Astrocyte (in vitro differentiated cells and primary cell): ENCODE data around the gene RAET1G. TPM values are rescaled to one million over a fixed set of nuclear protein-coding genes. Genes with fewer than 3 reads are reported as not detected.

Experiments
- DNase-seq: peaks from one replicate; pipeline ENCODE4 v3.0.0-alpha.2; 2010; ENCODE audit warnings: low read depth
- FAIRE-seq: peaks from 2 replicates; lab custom pipeline; 2011; peaks lifted over from hg19 to GRCh38; lab: Jason Lieb, UNC
- H2AFZ ChIP-seq: 2 replicates; pipeline ENCODE4 v1.6.0; 2012; ENCODE audit warnings: low read depth, low read length, inconsistent platforms
- H3K27ac ChIP-seq: 2 replicates; pipeline ENCODE4 v1.5.1; 2011; ENCODE audit warnings: low read depth, low read length, inconsistent platforms
- H3K27me3 ChIP-seq: 2 replicates; pipeline ENCODE4 v1.6.0; 2011; ENCODE audit warnings: low read length, inconsistent platforms; ENCODE audit not compliant: insufficient read depth
- H3K36me3 ChIP-seq: 2 replicates; pipeline ENCODE4 v1.5.1; 2011; ENCODE audit warnings: low read length, inconsistent platforms; ENCODE audit not compliant: insufficient read depth
- H3K4me1 ChIP-seq: 2 replicates; pipeline ENCODE4 v1.5.1; 2011; ENCODE audit warnings: low read length, inconsistent platforms; ENCODE audit not compliant: insufficient read depth
- H3K4me2 ChIP-seq: 2 replicates; pipeline ENCODE4 v1.6.0; 2012; ENCODE audit warnings: low read length, inconsistent platforms
- H3K4me3 ChIP-seq: 2 replicates; pipeline ENCODE4 v1.5.1; 2011; ENCODE audit warnings: low read depth, mild to moderate bottlenecking, low read length, inconsistent platforms; ENCODE audit not compliant: insufficient read depth
- H3K79me2 ChIP-seq: 2 replicates; pipeline ENCODE4 v1.6.0; 2012; ENCODE audit warnings: mild to moderate bottlenecking, low read length, inconsistent platforms; ENCODE audit not compliant: insufficient read depth
- H3K9ac ChIP-seq: 2 replicates; pipeline ENCODE4 v1.6.0; 2012; ENCODE audit warnings: mild to moderate bottlenecking, low read length, inconsistent platforms
- H3K9me3 ChIP-seq: 2 replicates; pipeline ENCODE4 v1.5.1; 2012; ENCODE audit warnings: low read depth, mild to moderate bottlenecking, low read length, inconsistent platforms; ENCODE audit not compliant: insufficient read depth
- H4K20me1 ChIP-seq: 2 replicates; pipeline ENCODE4 v1.6.0; 2012; ENCODE audit warnings: low read length, inconsistent platforms; ENCODE audit not compliant: insufficient read depth
- H3K27ac Mint-ChIP-seq: one replicate; pipeline ENCODE4 v1.8.0; 2021; ENCODE audit warnings: mild to moderate bottlenecking, mixed read lengths; ENCODE audit not compliant: unreplicated experiment
- H3K27me3 Mint-ChIP-seq: one replicate; pipeline ENCODE4 v1.8.0; 2021; ENCODE audit warnings: low read depth, mixed read lengths; ENCODE audit not compliant: unreplicated experiment
- H3K36me3 Mint-ChIP-seq: one replicate; pipeline ENCODE4 v1.8.0; 2021; ENCODE audit warnings: low read depth, mixed read lengths; ENCODE audit not compliant: unreplicated experiment
- H3K4me1 Mint-ChIP-seq: one replicate; pipeline ENCODE4 v1.8.0; 2021; ENCODE audit warnings: low read depth, mixed read lengths; ENCODE audit not compliant: unreplicated experiment
- H3K4me3 Mint-ChIP-seq: one replicate; pipeline ENCODE4 v1.8.0; 2021; ENCODE audit warnings: mild to moderate bottlenecking, moderate library complexity, mixed read lengths; ENCODE audit not compliant: unreplicated experiment
- H3K9me3 Mint-ChIP-seq: one replicate; pipeline ENCODE4 v1.8.0; 2021; ENCODE audit warnings: mild to moderate bottlenecking, mixed read lengths; ENCODE audit not compliant: unreplicated experiment
- EZH2 ChIP-seq: IDR thresholded peaks from 2 replicates; pipeline ENCODE4 v1.6.1; 2012; ENCODE audit warnings: mild to moderate bottlenecking, low read length, inconsistent platforms; ENCODE audit not compliant: insufficient read depth
- total RNA-seq: library from RNA; stranded (reverse); gene quantifications from 2 replicates; pipeline ENCODE4 v1.2.1, GENCODE V29; 2021
- TF ChIP-seq, protein P1 (sequence below): IDR thresholded peaks from 2 replicates; pipeline ENCODE4 v1.5.1; 2011; ENCODE audit warnings: low read depth, mild to moderate bottlenecking, inconsistent platforms, low read length, moderate library complexity; ENCODE audit not compliant: insufficient read depth

RAET1G gene
- total RNA-seq, 1 donor from 2014 or later = not detected

DNA sequence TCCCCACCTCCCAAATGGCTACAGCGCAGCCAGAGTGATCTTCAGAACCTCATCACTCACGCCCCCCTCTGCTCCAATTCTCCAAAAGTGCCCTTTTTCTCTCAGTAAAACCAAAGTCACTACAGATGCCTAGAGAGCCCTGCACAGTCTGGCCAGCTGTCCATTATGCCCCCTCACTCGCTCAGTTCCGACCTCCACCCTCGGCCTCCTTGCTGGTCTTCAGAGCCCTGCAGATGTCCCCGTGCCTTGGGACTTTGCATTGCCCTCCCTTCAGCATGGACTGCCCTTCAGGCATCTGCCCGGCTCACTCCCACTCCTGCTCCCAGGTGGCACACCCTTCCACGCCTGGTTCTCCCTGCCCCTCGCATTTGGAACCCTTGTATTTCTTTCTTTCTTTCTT lies 24.0 kb downstream of the RAET1G start:
- Histone ChIP-seq H3K27ac (no peak overlapping the region), H4K20me1 (no peaks in the 10 kb centered on the region), H3K9ac (no peak overlapping the region), H3K4me3 (no peak overlapping the region), H3K9me3 (no peaks in the 10 kb centered on the region), H3K27me3 (no peaks in the 10 kb centered on the region), H3K4me1 (peaks cover 26% of the 10 kb centered on the region), H3K36me3 (no peaks in the 10 kb centered on the region), H3K79me2 (no peaks in the 10 kb centered on the region), H2AFZ (no peak overlapping the region), H3K4me2 (no peak overlapping the region)
- H3K27me3 Mint-ChIP-seq = peaks cover 60% of the 10 kb centered on the region
- no peaks in the 10 kb centered on the region for H3K36me3 Mint-ChIP-seq
- H3K4me3 Mint-ChIP-seq = no peak overlapping the region
- TF ChIP-seq, protein P1, sequence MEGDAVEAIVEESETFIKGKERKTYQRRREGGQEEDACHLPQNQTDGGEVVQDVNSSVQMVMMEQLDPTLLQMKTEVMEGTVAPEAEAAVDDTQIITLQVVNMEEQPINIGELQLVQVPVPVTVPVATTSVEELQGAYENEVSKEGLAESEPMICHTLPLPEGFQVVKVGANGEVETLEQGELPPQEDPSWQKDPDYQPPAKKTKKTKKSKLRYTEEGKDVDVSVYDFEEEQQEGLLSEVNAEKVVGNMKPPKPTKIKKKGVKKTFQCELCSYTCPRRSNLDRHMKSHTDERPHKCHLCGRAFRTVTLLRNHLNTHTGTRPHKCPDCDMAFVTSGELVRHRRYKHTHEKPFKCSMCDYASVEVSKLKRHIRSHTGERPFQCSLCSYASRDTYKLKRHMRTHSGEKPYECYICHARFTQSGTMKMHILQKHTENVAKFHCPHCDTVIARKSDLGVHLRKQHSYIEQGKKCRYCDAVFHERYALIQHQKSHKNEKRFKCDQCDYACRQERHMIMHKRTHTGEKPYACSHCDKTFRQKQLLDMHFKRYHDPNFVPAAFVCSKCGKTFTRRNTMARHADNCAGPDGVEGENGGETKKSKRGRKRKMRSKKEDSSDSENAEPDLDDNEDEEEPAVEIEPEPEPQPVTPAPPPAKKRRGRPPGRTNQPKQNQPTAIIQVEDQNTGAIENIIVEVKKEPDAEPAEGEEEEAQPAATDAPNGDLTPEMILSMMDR = no peak
- TF ChIP-seq EZH2 = no peak
- H3K9me3 Mint-ChIP-seq = no peaks in the 10 kb centered on the region
- no peak overlapping the region for H3K27ac Mint-ChIP-seq
- no peak for FAIRE-seq
- no peak for DNase-seq
- H3K4me1 Mint-ChIP-seq = peaks cover 9% of the 10 kb centered on the region

DNA sequence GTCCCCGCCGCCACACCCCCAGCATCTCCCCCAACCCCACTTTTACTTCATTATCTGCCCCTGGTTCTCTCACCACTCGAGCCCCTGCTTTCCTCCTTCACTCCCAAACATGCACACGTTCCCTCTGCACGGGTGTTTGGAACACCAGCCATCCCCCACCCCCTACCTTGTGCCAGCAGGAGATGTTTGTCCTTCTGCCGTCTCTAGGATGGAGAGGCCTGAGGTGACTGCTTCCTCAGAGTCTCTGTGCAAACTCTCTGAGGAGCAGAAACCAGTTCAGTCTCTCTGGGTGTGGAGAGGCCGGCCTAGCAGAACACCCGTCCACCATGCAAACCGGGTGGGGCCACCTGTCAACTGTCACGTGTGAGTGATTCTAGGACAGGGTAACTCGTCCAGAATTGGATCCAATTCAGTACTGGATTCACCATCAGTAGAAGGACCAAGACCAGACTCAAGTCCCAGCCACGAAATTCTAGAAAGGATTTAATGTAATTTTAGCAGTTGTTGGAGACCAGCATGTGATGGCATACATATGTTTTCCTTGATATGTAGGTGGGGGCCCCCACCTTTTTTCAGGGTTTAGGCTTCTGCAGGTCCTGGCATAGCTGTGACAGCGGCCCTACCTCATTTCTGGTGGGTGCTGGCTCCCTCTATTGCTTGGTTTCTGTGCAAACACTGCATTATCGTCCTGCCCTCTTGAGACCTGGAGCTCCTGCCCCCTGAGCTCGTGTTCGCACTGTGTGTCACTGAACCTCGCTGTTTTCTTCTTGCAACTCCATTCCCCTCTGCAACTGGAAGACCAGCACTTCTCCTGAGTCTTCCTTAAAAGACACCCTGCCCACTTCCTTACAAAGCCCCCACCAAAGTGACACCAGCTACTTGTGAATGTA lies 24.8 kb downstream of the RAET1G start, which contains the start of gene RAET1E:
RAET1E (minus strand) TSS at position 259 of the 890 bp plus-strand sequence. CDS start 7,212 bp downstream, outside the sequence.
- Mint-ChIP-seq H3K36me3 (no peaks in the 10 kb centered on the region), H3K4me3 (no peak within 1 kb of the TSS), H3K4me1 (peaks cover 9% of the 10 kb centered on the region), H3K27ac (no peak within 1 kb of the TSS), H3K27me3 (peaks cover 63% of the 10 kb centered on the region), H3K9me3 (no peaks in the 10 kb centered on the region)
- Histone ChIP-seq H3K4me2 (peak within 1 kb of the TSS; percentile 73), H3K79me2 (no peaks in the 10 kb centered on the region), H3K9me3 (no peaks in the 10 kb centered on the region), H3K9ac (peak within 1 kb of the TSS; percentile 48), H3K4me1 (peaks cover 26% of the 10 kb centered on the region), H3K27ac (peak within 1 kb of the TSS; percentile 10), H4K20me1 (no peaks in the 10 kb centered on the region), H3K36me3 (no peaks in the 10 kb centered on the region), H3K4me3 (peak within 1 kb of the TSS; percentile 11), H3K27me3 (no peaks in the 10 kb centered on the region), H2AFZ (peak within 1 kb of the TSS; percentile 44)
- TF ChIP-seq, protein P1 = no peak
- TF ChIP-seq EZH2 = no peak
- FAIRE-seq = no peak
- DNase-seq = no peak
